Neural progenitor cell (in vitro differentiated cells): ENCODE measurements around the gene MMS19. TPM values are rescaled to one million over a fixed set of nuclear protein-coding genes. Genes with fewer than 3 reads are reported as not detected.

Experiments used
- DNase-seq: peaks from one replicate; pipeline ENCODE4 v3.0.0-alpha.2; 2016; ENCODE audit warnings: low spot score
- H2AFZ ChIP-seq: fragments of 200-600 bp; sonication (generic); replicated peaks from 2 replicates; pipeline ENCODE4 v1.6.1; 2016; ENCODE audit warnings: antibody characterized with exemption
- H3F3A ChIP-seq: fragments of 200-600 bp; sonication (generic); 2 replicates; pipeline ENCODE4 v1.6.1; 2016; ENCODE audit warnings: antibody characterized with exemption, low read depth
- H3K27ac ChIP-seq: fragments of 200-600 bp; sonication (generic); 2 replicates; pipeline ENCODE4 v1.5.1; 2016; ENCODE audit warnings: mild to moderate bottlenecking
- H3K27me3 ChIP-seq: fragments of 200-600 bp; sonication (generic); 2 replicates; pipeline ENCODE4 v1.6.1; 2016; ENCODE audit warnings: mild to moderate bottlenecking, moderate library complexity
- H3K36me3 ChIP-seq: fragments of 200-600 bp; sonication (generic); 2 replicates; pipeline ENCODE4 v1.5.1; 2016
- H3K4me1 ChIP-seq: fragments of 200-600 bp; sonication (generic); 2 replicates; pipeline ENCODE4 v1.6.1; 2016; ENCODE audit warnings: mixed run types
- H3K4me2 ChIP-seq: fragments of 200-600 bp; sonication (generic); 2 replicates; pipeline ENCODE4 v1.6.1; 2016
- H3K4me3 ChIP-seq: fragments of 200-600 bp; sonication (generic); 2 replicates; pipeline ENCODE4 v1.5.1; 2016
- H3K79me2 ChIP-seq: fragments of 200-600 bp; sonication (generic); 2 replicates; pipeline ENCODE4 v1.6.1; 2016; ENCODE audit warnings: low read depth
- H3K9ac ChIP-seq: fragments of 200-600 bp; sonication (generic); 2 replicates; pipeline ENCODE4 v1.6.1; 2016
- H3K9me3 ChIP-seq: fragments of 200-600 bp; sonication (generic); 2 replicates; pipeline ENCODE4 v1.5.1; 2016; ENCODE audit warnings: low read depth
- H4K20me1 ChIP-seq: fragments of 200-600 bp; sonication (generic); 2 replicates; pipeline ENCODE4 v1.6.1; 2016; ENCODE audit warnings: low read depth
- H3K27ac Mint-ChIP-seq: 3 replicates; pipeline ENCODE4 v1.8.0; 2021; ENCODE audit warnings: mixed read lengths
- H3K27me3 Mint-ChIP-seq: 2 replicates; pipeline ENCODE4 v1.8.0; 2022; ENCODE audit warnings: low read depth, mild to moderate bottlenecking, inconsistent platforms, moderate library complexity, mixed read lengths; ENCODE audit not compliant: insufficient read depth
- H3K36me3 Mint-ChIP-seq: 3 replicates; pipeline ENCODE4 v1.8.0; 2021; ENCODE audit warnings: mixed read lengths
- H3K4me1 Mint-ChIP-seq: 3 replicates; pipeline ENCODE4 v1.8.0; 2021; ENCODE audit warnings: mixed read lengths
- H3K4me3 Mint-ChIP-seq: 3 replicates; pipeline ENCODE4 v1.8.0; 2021; ENCODE audit warnings: mild to moderate bottlenecking, moderate library complexity, mixed read lengths
- H3K9me3 Mint-ChIP-seq: 3 replicates; pipeline ENCODE4 v1.8.0; 2020; ENCODE audit warnings: mixed read lengths
- EZH2 ChIP-seq: fragments of 200-600 bp; sonication (generic); IDR thresholded peaks from 2 replicates; pipeline ENCODE4 v1.6.1; 2017; ENCODE audit warnings: antibody characterized with exemption, mild to moderate bottlenecking, moderate library complexity
- EZH2phosphoT487 ChIP-seq: fragments of 200-600 bp; sonication (generic); IDR thresholded peaks from 2 replicates; pipeline ENCODE4 v1.6.1; 2017; ENCODE audit warnings: antibody characterized with exemption
- total RNA-seq: library from RNA; depleted of rRNA; stranded (reverse); fragments of >200 nt; gene quantifications from 2 replicates; pipeline ENCODE4 v1.2.3, GENCODE V29; 2015; ENCODE audit warnings: low replicate concordance
- TF ChIP-seq, protein P1 (sequence below): fragments of 200-600 bp; sonication (generic); IDR thresholded peaks from 2 replicates; pipeline ENCODE4 v1.5.1; 2017; ENCODE audit warnings: antibody characterized with exemption, mild to moderate bottlenecking

The MMS19 gene
- total RNA-seq, 1 donor from 2014 or later: 127 TPM

DNA sequence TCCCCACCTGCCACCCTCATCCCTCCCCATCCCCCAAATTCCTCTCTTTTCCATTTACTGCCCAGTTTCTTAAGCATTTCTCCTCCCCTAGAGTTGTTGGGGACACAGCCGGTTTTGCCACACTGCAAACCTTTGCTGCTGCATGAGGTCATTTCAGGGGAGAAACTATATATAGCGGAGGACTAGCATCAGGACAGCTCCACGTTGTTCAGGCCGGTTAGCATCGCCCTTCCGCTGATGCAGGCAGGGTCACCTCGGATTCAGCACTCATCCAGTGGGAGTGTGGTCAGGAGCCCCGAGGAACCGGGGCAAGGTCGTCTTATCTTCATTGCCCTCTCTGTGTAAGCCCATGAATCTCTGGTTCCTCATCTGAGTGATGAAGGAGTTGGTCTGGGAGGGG is 16.1 kb upstream of the MMS19 start:
- Mint-ChIP-seq H3K4me1 (peaks cover 30% of the 10 kb centered on the region), H3K4me3 (no peak overlapping the region), H3K36me3 (no peaks in the 10 kb centered on the region), H3K9me3 (no peaks in the 10 kb centered on the region), H3K27me3 (peaks cover 6% of the 10 kb centered on the region), H3K27ac (no peak overlapping the region)
- Histone ChIP-seq H3K27ac (no peak overlapping the region), H3K4me3 (no peak overlapping the region), H4K20me1 (no peaks in the 10 kb centered on the region), H3K36me3 (no peaks in the 10 kb centered on the region), H3K9ac (no peak overlapping the region), H3K79me2 (peaks cover under 1% of the 10 kb centered on the region), H2AFZ (no peak overlapping the region), H3K9me3 (no peaks in the 10 kb centered on the region), H3K4me1 (peaks cover 29% of the 10 kb centered on the region), H3F3A (peaks cover 3% of the 10 kb centered on the region), H3K27me3 (no peaks in the 10 kb centered on the region), H3K4me2 (no peak overlapping the region)
- DNase-seq: no peak
- TF ChIP-seq EZH2 (no peak), EZH2phosphoT487 (no peak)
- TF ChIP-seq, protein P1, sequence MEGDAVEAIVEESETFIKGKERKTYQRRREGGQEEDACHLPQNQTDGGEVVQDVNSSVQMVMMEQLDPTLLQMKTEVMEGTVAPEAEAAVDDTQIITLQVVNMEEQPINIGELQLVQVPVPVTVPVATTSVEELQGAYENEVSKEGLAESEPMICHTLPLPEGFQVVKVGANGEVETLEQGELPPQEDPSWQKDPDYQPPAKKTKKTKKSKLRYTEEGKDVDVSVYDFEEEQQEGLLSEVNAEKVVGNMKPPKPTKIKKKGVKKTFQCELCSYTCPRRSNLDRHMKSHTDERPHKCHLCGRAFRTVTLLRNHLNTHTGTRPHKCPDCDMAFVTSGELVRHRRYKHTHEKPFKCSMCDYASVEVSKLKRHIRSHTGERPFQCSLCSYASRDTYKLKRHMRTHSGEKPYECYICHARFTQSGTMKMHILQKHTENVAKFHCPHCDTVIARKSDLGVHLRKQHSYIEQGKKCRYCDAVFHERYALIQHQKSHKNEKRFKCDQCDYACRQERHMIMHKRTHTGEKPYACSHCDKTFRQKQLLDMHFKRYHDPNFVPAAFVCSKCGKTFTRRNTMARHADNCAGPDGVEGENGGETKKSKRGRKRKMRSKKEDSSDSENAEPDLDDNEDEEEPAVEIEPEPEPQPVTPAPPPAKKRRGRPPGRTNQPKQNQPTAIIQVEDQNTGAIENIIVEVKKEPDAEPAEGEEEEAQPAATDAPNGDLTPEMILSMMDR: no peak

DNA sequence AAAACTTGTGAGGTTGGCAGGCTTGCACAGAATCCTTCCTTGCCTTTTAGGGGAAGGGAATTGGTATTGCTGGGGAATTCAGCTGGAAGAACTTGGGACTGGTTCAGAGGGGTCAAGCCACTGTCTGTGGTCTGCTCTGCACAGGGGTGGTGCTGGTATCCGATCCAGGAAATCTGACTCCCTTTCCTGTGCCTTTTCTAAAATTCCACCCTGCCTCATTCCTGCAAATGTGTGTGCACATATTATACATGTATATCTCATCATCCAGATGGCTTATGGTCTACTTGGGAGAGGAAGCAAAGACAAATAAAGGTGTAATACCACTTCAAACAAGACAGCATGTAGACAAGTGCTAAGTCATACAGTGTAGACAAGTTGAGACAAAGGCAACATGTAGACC is 14.8 kb upstream of the MMS19 start:
- Mint-ChIP-seq H3K9me3 (no peaks in the 10 kb centered on the region), H3K4me1 (peaks cover 20% of the 10 kb centered on the region), H3K36me3 (no peaks in the 10 kb centered on the region), H3K27me3 (peaks cover 6% of the 10 kb centered on the region), H3K4me3 (no peak overlapping the region), H3K27ac (no peak overlapping the region)
- peaks cover 22% of the 10 kb centered on the region for H3K4me1 ChIP-seq
- H3K79me2 ChIP-seq: peaks cover 10% of the 10 kb centered on the region
- H2AFZ ChIP-seq: no peak overlapping the region
- TF ChIP-seq, protein P1: no peak
- no peak for TF ChIP-seq EZH2phosphoT487
- TF ChIP-seq EZH2: no peak
- H3K9ac ChIP-seq: no peak overlapping the region
- H3F3A ChIP-seq: peaks cover 3% of the 10 kb centered on the region
- H3K9me3 ChIP-seq: no peaks in the 10 kb centered on the region
- H3K4me3 ChIP-seq: no peak overlapping the region
- no peaks in the 10 kb centered on the region for H4K20me1 ChIP-seq
- peak overlapping the region; percentile 27 for H3K4me2 ChIP-seq
- no peak overlapping the region for H3K27ac ChIP-seq
- H3K27me3 ChIP-seq: no peaks in the 10 kb centered on the region
- no peak for DNase-seq
- H3K36me3 ChIP-seq: no peaks in the 10 kb centered on the region

- H3K27ac Mint-ChIP-seq: no peak overlapping the region
- DNase-seq: no peak
Observed at GRCh38 chr10:97511711-97512440, 13.7 kb upstream of the MMS19 start.

More at GRCh38 chr10:97511711-97512440, 13.7 kb upstream of the MMS19 start:
- Histone ChIP-seq H3K9ac (no peak overlapping the region), H3K27ac (no peak overlapping the region), H3K36me3 (no peaks in the 10 kb centered on the region), H3K27me3 (no peaks in the 10 kb centered on the region), H3K79me2 (peaks cover 13% of the 10 kb centered on the region), H2AFZ (no peak overlapping the region), H3F3A (peaks cover 3% of the 10 kb centered on the region), H4K20me1 (peaks cover 2% of the 10 kb centered on the region), H3K4me2 (no peak overlapping the region), H3K9me3 (no peaks in the 10 kb centered on the region), H3K4me1 (peaks cover 22% of the 10 kb centered on the region), H3K4me3 (no peak overlapping the region)
- H3K4me3 Mint-ChIP-seq: no peak overlapping the region
- TF ChIP-seq EZH2: no peak
- TF ChIP-seq, protein P1: no peak
- no peak for TF ChIP-seq EZH2phosphoT487
- peaks cover 20% of the 10 kb centered on the region for H3K4me1 Mint-ChIP-seq
- no peaks in the 10 kb centered on the region for H3K9me3 Mint-ChIP-seq
- no peaks in the 10 kb centered on the region for H3K36me3 Mint-ChIP-seq
- H3K27me3 Mint-ChIP-seq: peaks cover 2% of the 10 kb centered on the region
